Endothelial cell of hepatic sinusoid (primary cell): ENCODE data around the gene SCN1B.

Source experiments
- in situ Hi-C: cut with HindIII; loops from 2 replicates; pipeline ENCODE4 v1.10.0; 2017; ENCODE audit warnings: low sequenced_read_pairs

SCN1B gene

GRCh38 chr19:35051796-35052195 lies 21.5 kb downstream of the SCN1B start:
- in situ Hi-C loops = loop anchor here (5.0 kb wide), 1 partner anchor 66 kb away; the partner anchor contains the start of gene FXYD3

GRCh38 chr19:35052599-35053190 lies 22.4 kb downstream of the SCN1B start:
- in situ Hi-C loops = loop anchor here (5.0 kb wide), 1 partner anchor 65 kb away; the partner anchor contains the start of gene FXYD3

- in situ Hi-C loops = loop anchor here (5.0 kb wide), 1 partner anchor 64 kb away; the partner anchor contains the start of gene FXYD3
Measured at GRCh38 chr19:35053667-35054293, 23.5 kb downstream of the SCN1B start.

- in situ Hi-C loops = loop anchor here (5.0 kb wide), 1 partner anchor 63 kb away; the partner anchor contains the start of gene FXYD3
Measured at GRCh38 chr19:35054626-35055025, 24.4 kb downstream of the SCN1B start.

GRCh38 chr19:35055715-35056179 lies 25.5 kb downstream of the SCN1B start:
- in situ Hi-C loops = no loop called here

GRCh38 chr19:35056513-35057063 lies 26.3 kb downstream of the SCN1B start:
- in situ Hi-C loops = no loop called here

GRCh38 chr19:35058370-35058769 lies 28.1 kb downstream of the SCN1B start:
- in situ Hi-C loops = no loop called here

- in situ Hi-C loops = no loop called here
Measured at GRCh38 chr19:35059006-35059798, 28.9 kb downstream of the SCN1B start.

- in situ Hi-C loops = no loop called here
Measured at GRCh38 chr19:35059799-35060091, 29.5 kb downstream of the SCN1B start.

GRCh38 chr19:35060160-35060855 lies 30.0 kb downstream of the SCN1B start:
- in situ Hi-C loops = no loop called here

GRCh38 chr19:35061583-35062373 lies 31.5 kb downstream of the SCN1B start:
- in situ Hi-C loops = no loop called here

- in situ Hi-C loops = no loop called here
Measured at GRCh38 chr19:35062942-35063341, 32.7 kb downstream of the SCN1B start.

- in situ Hi-C loops = no loop called here
Measured at GRCh38 chr19:35063940-35064818, 33.9 kb downstream of the SCN1B start.

- in situ Hi-C loops = no loop called here
Measured at GRCh38 chr19:35065574-35065973, 35.3 kb downstream of the SCN1B start.

- in situ Hi-C loops = no loop called here
Measured at GRCh38 chr19:35066121-35066520, 35.9 kb downstream of the SCN1B start.

- in situ Hi-C loops = no loop called here
Measured at GRCh38 chr19:35066691-35067563, 36.7 kb downstream of the SCN1B start.

GRCh38 chr19:35068941-35069634 lies 38.8 kb downstream of the SCN1B start:
- in situ Hi-C loops = no loop called here

- in situ Hi-C loops = no loop called here
Measured at GRCh38 chr19:35069696-35070095, 39.4 kb downstream of the SCN1B start.
